GM19240 (cell line): ENCODE results near the gene NXF1.
"Not testable (repeated sequence)": the region's sequence is repeated elsewhere in the genome, so short reads cannot be mapped to it uniquely, and the experiment has no call there.

ENCODE experiments used
- DNase-seq: peaks from one replicate; pipeline ENCODE4 v3.0.0; 2011; ENCODE audit warnings: low spot score; ENCODE audit not compliant: insufficient read length

The NXF1 gene

GRCh38 chr11:62805076-62805892, at the start of gene NXF1:
TSS of gene NXF1 (minus strand) at chr11:62805440. CDS start at chr11:62805356, 84 bp downstream.
- DNase-seq, result peak; percentile 91

GRCh38 chr11:62854013-62854824, 49.0 kb upstream of the NXF1 start:
- DNase-seq, result no peak

GRCh38 chr11:62853279-62853965, 48.2 kb upstream of the NXF1 start:
- DNase-seq, result no peak

GRCh38 chr11:62852523-62853188, 47.4 kb upstream of the NXF1 start:
- no peak for DNase-seq

- DNase-seq, result no peak
Observed at GRCh38 chr11:62851807-62852522, 46.7 kb upstream of the NXF1 start.

- DNase-seq, result no peak
Observed at GRCh38 chr11:62850911-62851806, 45.9 kb upstream of the NXF1 start.

GRCh38 chr11:62847767-62848314, 42.6 kb upstream of the NXF1 start:
- no peak for DNase-seq

- no peak for DNase-seq
Observed at GRCh38 chr11:62846177-62846576, 40.9 kb upstream of the NXF1 start.

GRCh38 chr11:62844154-62844553, 38.9 kb upstream of the NXF1 start:
- DNase-seq, result no peak

GRCh38 chr11:62843466-62843865, 38.2 kb upstream of the NXF1 start:
- no peak for DNase-seq

GRCh38 chr11:62842891-62843290, 37.7 kb upstream of the NXF1 start:
- not testable (repeated sequence) for DNase-seq

GRCh38 chr11:62842171-62842741, 37.0 kb upstream of the NXF1 start:
- DNase-seq, result no peak

- peak; percentile 75 for DNase-seq
Observed at GRCh38 chr11:62841361-62842170, 36.3 kb upstream of the NXF1 start.

GRCh38 chr11:62840721-62841360, 35.6 kb upstream of the NXF1 start:
- not testable (repeated sequence) for DNase-seq

- DNase-seq, result peak; percentile 43
Observed at GRCh38 chr11:62839050-62839945, 34.1 kb upstream of the NXF1 start, which contains the start of gene WDR74. TSS of gene WDR74 (minus strand) at chr11:62839590. CDS start at chr11:62839570, 20 bp downstream.

- DNase-seq, result no peak
Observed at GRCh38 chr11:62835336-62835735, 30.1 kb upstream of the NXF1 start.
